AG10803 (cell line): ENCODE data around the gene NLRC4.

Experiments
- DNase-seq: peaks from one replicate; pipeline ENCODE4 v3.0.0; 2010; ENCODE audit warnings: low read depth
- H3K4me3 ChIP-seq: 2 replicates; pipeline ENCODE4 v1.5.1; 2011; ENCODE audit warnings: mild to moderate bottlenecking, low read length, control low read depth
- CTCF ChIP-seq: conservative IDR thresholded peaks from 2 replicates; pipeline ENCODE4 v1.5.1; 2011; ENCODE audit warnings: mild to moderate bottlenecking, low read length, control low read depth, inconsistent platforms

NLRC4 gene

DNA sequence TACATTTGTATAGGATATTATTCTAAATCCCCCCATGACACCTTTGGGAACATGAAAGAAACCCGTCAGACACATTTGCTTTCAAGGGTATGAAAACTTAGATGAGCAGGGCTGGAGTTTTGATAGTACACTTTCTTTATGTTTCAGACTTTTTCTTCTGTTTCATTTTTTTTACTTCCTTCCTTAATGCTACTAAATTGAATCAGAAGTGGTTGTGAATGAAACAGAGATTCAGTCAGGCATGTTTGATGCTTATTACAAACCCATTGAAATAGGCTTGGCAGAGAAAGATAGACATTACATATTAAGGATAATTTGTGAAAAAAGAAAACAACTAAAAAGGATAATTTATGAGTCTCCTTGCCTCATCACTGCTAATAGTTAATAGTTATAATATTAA is 72.3 kb downstream of the NLRC4 start:
- no peak for TF ChIP-seq CTCF
- DNase-seq, result no peak
- H3K4me3 ChIP-seq, result no peak overlapping the region

DNA sequence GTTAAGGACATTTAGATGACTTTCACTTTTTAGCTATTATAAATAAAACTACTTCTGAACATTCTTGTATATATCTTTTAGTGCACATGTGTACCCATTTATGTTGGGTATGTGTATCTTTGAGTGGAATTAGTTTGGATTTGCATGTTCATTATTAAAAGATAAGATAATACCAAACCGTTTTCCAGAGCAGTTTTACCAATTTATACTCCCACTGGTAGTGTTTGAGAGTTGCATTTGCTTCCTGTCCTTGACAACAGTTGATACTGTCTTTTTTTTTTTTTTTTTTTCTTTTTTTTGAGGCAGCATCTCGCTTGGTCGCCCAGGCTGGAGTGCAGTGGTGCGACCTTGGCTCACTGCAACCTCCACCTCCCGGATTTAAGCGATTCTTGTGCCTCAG is 75.7 kb downstream of the NLRC4 start:
- TF ChIP-seq CTCF, result no peak
- no peak for DNase-seq
- no peak overlapping the region for H3K4me3 ChIP-seq

- no peak for DNase-seq
- no peak for TF ChIP-seq CTCF
- H3K4me3 ChIP-seq, result no peak overlapping the region
Observed at GRCh38 chr2:32182667-32183066, 82.0 kb downstream of the NLRC4 start.
